Testis (tissue), 2 donors: ENCODE results near the gene FAU.

Source experiments
- CTCF ChIP-seq, 3 experiments: fragments of 450-650 bp in 2 of 3; fragments of 200-600 bp in 1 of 3; sonication (generic) in 1 of 3; IDR thresholded peaks; one replicate each; pipeline ENCODE4 v1.5.1; 2016 to 2019; ENCODE audit warnings: antibody characterized with exemption in 3 of 3, mild to moderate bottlenecking in 2 of 3, moderate library complexity in 1 of 3
- POLR2A ChIP-seq: fragments of 450-650 bp; IDR thresholded peaks from one replicate; pipeline ENCODE4 v1.6.1; 2017; ENCODE audit warnings: antibody characterized with exemption, mild to moderate bottlenecking, moderate library complexity

GRCh38 chr11:65167656-65168055 is 45.7 kb upstream of the FAU start:
- TF ChIP-seq CTCF (IDR thresholded peaks at IDR 0.05) (no peak), POLR2A (no peak)
